Progenitor cell of endocrine pancreas (in vitro differentiated cells): ENCODE measurements around the gene SLC22A12. TPM values are rescaled to one million over a fixed set of nuclear protein-coding genes. Genes with fewer than 3 reads are reported as not detected.

ENCODE experiments used
- DNase-seq: peaks from one replicate; pipeline ENCODE4 v3.0.0; 2021; ENCODE audit warnings: low spot score; ENCODE audit not compliant: unreplicated experiment
- H3K27ac Mint-ChIP-seq: 2 replicates; pipeline ENCODE4 v1.8.0; 2021; ENCODE audit warnings: mild to moderate bottlenecking, moderate library complexity, mixed read lengths
- H3K27me3 Mint-ChIP-seq: 2 replicates; pipeline ENCODE4 v1.8.0; 2021; ENCODE audit warnings: mixed read lengths
- H3K36me3 Mint-ChIP-seq: 2 replicates; pipeline ENCODE4 v1.8.0; 2022; ENCODE audit warnings: mixed read lengths; ENCODE audit not compliant: insufficient read depth
- H3K4me1 Mint-ChIP-seq: 2 replicates; pipeline ENCODE4 v1.8.0; 2021; ENCODE audit warnings: low read depth, mixed read lengths
- H3K4me3 Mint-ChIP-seq: 2 replicates; pipeline ENCODE4 v1.8.0; 2021; ENCODE audit warnings: low read depth, mild to moderate bottlenecking, moderate library complexity, mixed read lengths
- H3K9me3 Mint-ChIP-seq: 2 replicates; pipeline ENCODE4 v1.8.0; 2021; ENCODE audit warnings: low read depth, mixed read lengths
- total RNA-seq: library from RNA; stranded (reverse); gene quantifications from 2 replicates; pipeline ENCODE4 v1.2.1, GENCODE V29; 2021
- TF ChIP-seq, protein P1 (sequence below): fragments of 200-600 bp; sonication (generic); IDR thresholded peaks from one replicate; pipeline ENCODE4 v1.5.0; 2021; ENCODE audit warnings: antibody characterized with exemption, mild to moderate bottlenecking; ENCODE audit not compliant: unreplicated experiment

The SLC22A12 gene
- total RNA-seq, 1 donor from 2014 or later, result not detected

DNA sequence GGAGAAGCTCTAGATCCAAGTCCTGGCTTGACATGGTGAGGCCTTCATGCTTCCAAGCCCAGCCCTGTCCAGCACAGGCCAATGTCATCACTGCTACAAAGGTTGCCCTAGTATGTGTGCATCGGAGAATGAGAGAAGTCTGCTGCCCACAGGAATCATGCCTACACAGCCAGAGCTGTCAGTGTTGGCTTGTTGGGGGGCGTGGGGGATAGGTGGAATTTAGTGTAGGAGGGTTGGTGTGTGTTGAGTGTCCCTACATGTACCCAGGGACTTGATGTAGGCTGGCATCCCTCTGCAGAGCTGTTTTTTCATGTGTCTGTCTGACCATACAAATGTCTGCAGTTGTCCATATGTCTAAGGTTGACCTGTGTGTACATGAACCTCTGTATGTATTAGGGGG, 37.6 kb downstream of the SLC22A12 start:
- no peak overlapping the region for H3K4me3 Mint-ChIP-seq
- H3K36me3 Mint-ChIP-seq, result no peaks in the 10 kb centered on the region
- no peaks in the 10 kb centered on the region for H3K9me3 Mint-ChIP-seq
- TF ChIP-seq, protein P1, sequence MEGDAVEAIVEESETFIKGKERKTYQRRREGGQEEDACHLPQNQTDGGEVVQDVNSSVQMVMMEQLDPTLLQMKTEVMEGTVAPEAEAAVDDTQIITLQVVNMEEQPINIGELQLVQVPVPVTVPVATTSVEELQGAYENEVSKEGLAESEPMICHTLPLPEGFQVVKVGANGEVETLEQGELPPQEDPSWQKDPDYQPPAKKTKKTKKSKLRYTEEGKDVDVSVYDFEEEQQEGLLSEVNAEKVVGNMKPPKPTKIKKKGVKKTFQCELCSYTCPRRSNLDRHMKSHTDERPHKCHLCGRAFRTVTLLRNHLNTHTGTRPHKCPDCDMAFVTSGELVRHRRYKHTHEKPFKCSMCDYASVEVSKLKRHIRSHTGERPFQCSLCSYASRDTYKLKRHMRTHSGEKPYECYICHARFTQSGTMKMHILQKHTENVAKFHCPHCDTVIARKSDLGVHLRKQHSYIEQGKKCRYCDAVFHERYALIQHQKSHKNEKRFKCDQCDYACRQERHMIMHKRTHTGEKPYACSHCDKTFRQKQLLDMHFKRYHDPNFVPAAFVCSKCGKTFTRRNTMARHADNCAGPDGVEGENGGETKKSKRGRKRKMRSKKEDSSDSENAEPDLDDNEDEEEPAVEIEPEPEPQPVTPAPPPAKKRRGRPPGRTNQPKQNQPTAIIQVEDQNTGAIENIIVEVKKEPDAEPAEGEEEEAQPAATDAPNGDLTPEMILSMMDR, result no peak
- no peak overlapping the region for H3K27ac Mint-ChIP-seq
- peaks cover 55% of the 10 kb centered on the region for H3K27me3 Mint-ChIP-seq
- H3K4me1 Mint-ChIP-seq, result no peaks in the 10 kb centered on the region
- no peak for DNase-seq

DNA sequence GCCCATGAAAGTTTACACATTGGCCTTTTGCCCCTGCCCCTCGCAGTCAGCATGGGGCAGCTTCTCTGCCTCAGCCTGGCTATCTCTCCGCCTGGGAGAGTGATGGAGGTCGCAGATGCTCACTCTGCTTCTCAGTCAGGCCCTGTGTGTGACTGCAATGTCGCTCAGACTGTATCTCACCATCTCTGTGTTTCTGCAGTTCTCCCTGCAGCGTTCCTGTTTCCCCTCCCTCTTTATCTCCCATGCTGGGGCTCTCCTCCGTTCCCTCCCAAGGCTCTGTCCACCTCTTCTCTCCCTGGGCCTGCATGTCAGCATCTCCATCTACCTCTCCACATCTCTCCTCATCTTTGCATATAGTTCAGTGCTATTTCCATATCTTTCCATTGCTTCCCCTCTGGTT, 38.1 kb downstream of the SLC22A12 start:
- Mint-ChIP-seq H3K36me3 (no peaks in the 10 kb centered on the region), H3K4me1 (no peaks in the 10 kb centered on the region), H3K4me3 (no peak overlapping the region), H3K27ac (no peak overlapping the region), H3K9me3 (no peaks in the 10 kb centered on the region), H3K27me3 (peaks cover 60% of the 10 kb centered on the region)
- DNase-seq, result no peak
- TF ChIP-seq, protein P1, result no peak

DNA sequence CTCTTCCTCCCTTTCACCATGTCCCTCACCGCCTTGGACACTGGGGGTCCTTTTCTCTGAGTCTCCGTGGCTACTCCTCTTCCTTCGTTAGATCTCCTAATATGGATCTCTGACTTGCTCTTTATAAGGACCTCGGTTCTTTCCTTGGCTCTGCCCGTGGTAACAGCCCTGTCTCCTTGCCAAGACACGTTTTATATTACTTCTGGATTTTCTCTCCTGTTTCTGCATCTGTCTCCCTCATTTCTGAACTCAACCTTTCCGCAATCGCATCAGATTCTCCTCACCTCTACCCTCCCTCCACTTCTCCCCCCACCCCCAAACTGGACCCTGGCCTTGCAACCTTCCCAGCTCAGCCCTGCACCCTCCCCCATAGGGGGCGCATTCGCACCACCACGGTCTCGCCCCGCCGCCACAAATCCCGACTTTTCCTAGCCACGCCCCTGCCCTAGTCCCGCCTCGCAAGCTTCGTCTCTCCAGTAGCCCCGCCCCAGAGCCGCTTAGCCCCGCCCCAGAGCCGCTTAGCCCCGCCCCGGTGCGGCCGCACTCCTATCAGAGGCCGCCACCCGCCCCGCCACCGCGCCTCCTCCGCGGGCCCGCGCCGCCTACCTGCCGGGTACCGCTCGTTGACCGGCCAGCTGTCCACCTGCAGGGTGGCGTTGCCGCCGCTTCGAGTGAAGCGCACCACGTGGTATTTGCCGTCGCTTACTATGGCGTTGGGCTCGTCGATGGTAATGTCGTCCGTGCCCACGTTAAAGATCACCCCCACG, 39.0 kb downstream of the SLC22A12 start:
- TF ChIP-seq, protein P1, result peak; percentile 21
- no peak overlapping the region for H3K4me3 Mint-ChIP-seq
- peaks cover 69% of the 10 kb centered on the region for H3K27me3 Mint-ChIP-seq
- H3K36me3 Mint-ChIP-seq, result no peaks in the 10 kb centered on the region
- peak; percentile 28 for DNase-seq
- no peaks in the 10 kb centered on the region for H3K4me1 Mint-ChIP-seq
- no peaks in the 10 kb centered on the region for H3K9me3 Mint-ChIP-seq
- H3K27ac Mint-ChIP-seq, result no peak overlapping the region

DNA sequence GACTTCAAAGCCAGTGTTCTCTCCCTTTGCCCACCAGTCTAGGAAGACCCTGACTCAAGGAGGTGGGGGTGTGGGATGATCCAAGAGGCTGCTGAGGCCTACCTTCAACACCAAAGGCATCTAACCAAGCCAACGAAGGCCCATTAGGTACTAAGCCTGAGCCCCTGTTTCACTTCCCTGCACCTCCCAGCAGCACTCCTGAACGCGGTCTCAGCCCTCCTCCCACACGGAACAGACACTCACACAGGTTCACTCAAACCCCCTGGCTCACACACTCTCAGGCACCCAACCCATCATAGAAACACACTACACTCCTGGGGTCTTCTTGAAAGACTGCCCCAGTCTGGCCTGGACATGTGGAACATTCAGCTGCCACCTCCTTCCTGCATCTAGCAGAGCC, 40.7 kb downstream of the SLC22A12 start:
- Mint-ChIP-seq H3K4me3 (no peak overlapping the region), H3K4me1 (no peaks in the 10 kb centered on the region), H3K27me3 (peaks cover 82% of the 10 kb centered on the region), H3K27ac (no peak overlapping the region), H3K9me3 (no peaks in the 10 kb centered on the region), H3K36me3 (no peaks in the 10 kb centered on the region)
- DNase-seq, result no peak
- TF ChIP-seq, protein P1, result no peak

DNA sequence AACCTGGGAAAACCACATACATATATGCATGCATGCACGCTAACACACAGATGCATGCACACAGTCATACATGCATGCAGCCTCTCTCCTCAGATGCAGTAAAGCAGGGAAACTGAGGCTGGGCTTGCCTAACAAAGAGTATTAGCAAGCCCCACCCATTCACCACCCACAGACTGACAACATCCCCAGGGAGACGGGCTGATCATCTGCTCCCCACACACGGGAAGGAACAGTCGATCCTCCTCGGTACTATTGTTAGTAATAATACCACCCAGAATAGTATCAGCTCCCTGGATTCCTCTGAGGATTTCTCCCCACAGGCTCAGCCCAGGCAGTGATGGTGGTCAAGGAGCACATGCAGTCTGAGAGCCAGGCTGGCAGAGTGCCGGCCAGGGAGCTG, 41.2 kb downstream of the SLC22A12 start:
- Mint-ChIP-seq H3K36me3 (no peaks in the 10 kb centered on the region), H3K27me3 (peaks cover 83% of the 10 kb centered on the region)

More for the DNA sequence above, 41.2 kb downstream of the SLC22A12 start:
- no peak overlapping the region for H3K27ac Mint-ChIP-seq
- no peak for DNase-seq
- H3K4me1 Mint-ChIP-seq, result no peaks in the 10 kb centered on the region
- TF ChIP-seq, protein P1, result no peak
- no peak overlapping the region for H3K4me3 Mint-ChIP-seq
- no peaks in the 10 kb centered on the region for H3K9me3 Mint-ChIP-seq
